Tibial artery (tissue), 4 donors: ENCODE measurements around the gene CBARP.

Experiments
- DNase-seq, 2 donors: peaks; one replicate each; pipeline ENCODE4 v3.0.0-alpha.2; 2019
- H3K27ac ChIP-seq, 2 donors: fragments of 200-600 bp; sonication (generic) in 1 of 2; 1 replicate in 1 of 2; 2 replicates in 1 of 2; pipeline ENCODE4 v1.5.1; 2018 to 2019; ENCODE audit warnings: mild to moderate bottlenecking in 1 of 2
- H3K27me3 ChIP-seq, 2 donors: fragments of 200-600 bp; sonication (generic) in 1 of 2; one replicate each; pipeline versions ENCODE4 v1.5.1 to v1.6.0; 2016 to 2019
- H3K36me3 ChIP-seq, 3 donors: fragments of 200-600 bp; sonication (generic) in 2 of 3; one replicate each; pipeline ENCODE4 v1.5.1; 2016 to 2019; ENCODE audit warnings: mild to moderate bottlenecking in 2 of 3
- H3K4me1 ChIP-seq, 4 donors: fragments of 200-600 bp; sonication (generic) in 2 of 4; 1 replicate in 3 of 4; 2 replicates in 1 of 4; pipeline ENCODE4 v1.5.1; 2016 to 2019
- H3K4me3 ChIP-seq, 2 donors: fragments of 200-600 bp; sonication (generic) in 1 of 2; 1 replicate in 1 of 2; 2 replicates in 1 of 2; pipeline ENCODE4 v1.5.1; 2018 to 2019; ENCODE audit warnings: mild to moderate bottlenecking in 2 of 2
- H3K9me3 ChIP-seq, 3 donors: fragments of 200-600 bp; sonication (generic) in 1 of 3; one replicate each; pipeline ENCODE4 v1.5.1; 2016 to 2019
- CTCF ChIP-seq, 2 experiments: fragments of 200-600 bp in 1 of 2; fragments of 450-650 bp in 1 of 2; IDR thresholded peaks; one replicate each; pipeline ENCODE4 v1.5.1; 2017 to 2019; ENCODE audit warnings: antibody characterized with exemption in 2 of 2, mild to moderate bottlenecking in 1 of 2, moderate library complexity in 1 of 2
- intact Hi-C: fragments of 100-400 bp; cut with DNase I; formaldehyde crosslinking; loops from one replicate; pipeline ENCODE4 v1.15.0; 2023; ENCODE audit warnings: low total_unique reads

Gene CBARP

GRCh38 chr19:1264801-1265614 lies 27.2 kb upstream of the CBARP start:
- peak; percentile 80 to 89 for DNase-seq
- Histone ChIP-seq H3K27ac (peak overlapping the region; percentile 83 to 84), H3K4me3 (peak overlapping the region in 1 of 2 donors; percentile 68), H3K36me3 (no peaks in the 10 kb centered on the region), H3K27me3 (no peaks in the 10 kb centered on the region), H3K9me3 (no peaks in the 10 kb centered on the region), H3K4me1 (peaks cover 13 to 81% (median 69%) of the 10 kb centered on the region in 4 donors)
- no peak for TF ChIP-seq CTCF (IDR thresholded peaks at IDR 0.05)
- intact Hi-C loops, result no loop called here

- Histone ChIP-seq H3K4me1 (peaks cover 13 to 91% (median 80%) of the 10 kb centered on the region in 4 donors), H3K27ac (peak overlapping the region; percentile 93 to 95), H3K36me3 (peaks cover 0 to 6% (median 2%) of the 10 kb centered on the region in 3 donors), H3K4me3 (no peak overlapping the region), H3K27me3 (no peaks in the 10 kb centered on the region), H3K9me3 (no peaks in the 10 kb centered on the region)
- TF ChIP-seq CTCF (IDR thresholded peaks at IDR 0.05), result no peak
- intact Hi-C loops, result no loop called here
- DNase-seq, result no peak
Observed at GRCh38 chr19:1263188-1263587, 25.4 kb upstream of the CBARP start.

GRCh38 chr19:1262623-1263123 lies 24.9 kb upstream of the CBARP start:
- TF ChIP-seq CTCF (IDR thresholded peaks at IDR 0.05), result no peak
- Histone ChIP-seq H3K9me3 (no peaks in the 10 kb centered on the region), H3K4me3 (peak overlapping the region in 1 of 2 donors; percentile 77), H3K36me3 (peaks cover 0 to 11% (median 7%) of the 10 kb centered on the region in 3 donors), H3K27me3 (no peaks in the 10 kb centered on the region), H3K27ac (peak overlapping the region; percentile 93 to 95), H3K4me1 (peaks cover 13 to 91% (median 80%) of the 10 kb centered on the region in 4 donors)
- intact Hi-C loops, result no loop called here
- no peak for DNase-seq

DNA sequence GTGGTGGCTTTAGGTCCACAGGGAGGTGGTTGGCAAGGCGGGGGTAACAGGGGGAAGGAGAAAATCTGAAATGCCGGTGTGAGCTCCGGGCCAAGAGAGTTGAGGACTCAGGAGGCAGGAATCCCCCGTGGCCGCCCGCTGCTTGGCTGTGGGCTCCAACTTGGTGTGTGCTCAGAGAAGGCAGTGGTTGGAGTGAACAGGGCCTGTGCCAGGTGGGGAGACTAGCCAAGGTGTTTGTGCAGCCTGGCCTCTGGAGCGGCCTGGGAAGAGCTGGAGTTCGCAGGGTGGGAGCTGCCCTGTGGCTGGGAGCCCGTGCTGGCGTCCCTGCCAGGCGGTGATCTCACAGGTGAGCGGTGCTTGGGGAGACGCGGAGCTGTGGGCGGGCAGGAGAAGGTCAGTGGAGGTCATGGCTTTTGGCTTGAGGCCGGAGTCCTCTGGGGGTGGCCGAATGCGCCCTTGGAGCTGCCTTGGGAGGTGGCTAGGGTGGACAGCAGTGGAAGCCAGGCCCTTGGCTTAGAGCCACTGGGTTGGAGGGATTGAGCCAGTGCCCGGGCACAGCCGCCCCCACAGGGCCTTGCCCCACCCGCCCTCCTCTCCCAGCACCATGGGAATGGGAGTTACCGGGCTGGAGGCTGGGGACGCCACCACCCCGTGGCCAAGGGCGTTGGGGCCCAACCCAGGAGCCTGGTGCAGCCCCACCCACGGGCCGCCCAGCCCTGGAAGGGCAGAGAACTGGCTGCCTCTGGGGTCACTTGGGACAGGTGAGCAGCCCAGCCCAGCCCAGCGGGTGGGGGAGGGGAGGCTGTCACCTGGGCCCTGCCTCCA lies 24.2 kb upstream of the CBARP start:
- intact Hi-C loops, result no loop called here
- TF ChIP-seq CTCF (IDR thresholded peaks at IDR 0.05), result no peak

DNA sequence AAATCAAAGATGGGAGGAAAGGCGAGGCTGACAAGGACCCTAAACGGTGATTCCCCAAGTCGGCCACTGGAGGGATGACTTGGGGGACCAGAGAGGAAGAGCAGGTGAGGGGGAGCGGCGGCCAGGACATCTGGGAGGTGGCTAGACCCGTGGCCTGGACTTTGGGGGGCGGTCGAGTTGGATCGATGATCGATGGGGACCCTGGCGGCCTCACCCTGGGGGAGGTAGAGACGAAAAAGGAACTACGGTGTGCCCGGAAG lies 23.7 kb upstream of the CBARP start:
- peak in 1 of 2 experiments; percentile 19 for TF ChIP-seq CTCF (IDR thresholded peaks at IDR 0.05)
- intact Hi-C loops, result no loop called here
- DNase-seq, result no peak
- H3K4me1 ChIP-seq, result peaks cover 10 to 81% (median 75%) of the 10 kb centered on the region in 4 donors
- peaks cover 9 to 20% (median 19%) of the 10 kb centered on the region in 3 donors for H3K36me3 ChIP-seq
- no peaks in the 10 kb centered on the region for H3K27me3 ChIP-seq
- H3K27ac ChIP-seq, result peak overlapping the region; percentile 93 to 95
- no peaks in the 10 kb centered on the region for H3K9me3 ChIP-seq
- H3K4me3 ChIP-seq, result peak overlapping the region; percentile 64 to 77

More for the DNA sequence above, 24.2 kb upstream of the CBARP start:
- peaks cover 4 to 15% (median 14%) of the 10 kb centered on the region in 3 donors for H3K36me3 ChIP-seq
- DNase-seq, result peak; percentile 71 to 94
- peaks cover 10 to 86% (median 77%) of the 10 kb centered on the region in 4 donors for H3K4me1 ChIP-seq
- H3K4me3 ChIP-seq, result peak overlapping the region; percentile 64 to 77
- H3K9me3 ChIP-seq, result no peaks in the 10 kb centered on the region
- peak overlapping the region; percentile 93 to 95 for H3K27ac ChIP-seq
- no peaks in the 10 kb centered on the region for H3K27me3 ChIP-seq
